ENCODE measurements around the gene NHS. TPM values are rescaled to one million over a fixed set of nuclear protein-coding genes. Genes with fewer than 3 reads are reported as not detected.

Gene NHS
- total RNA-seq, 1 experiment from 2014 or later = 6.2 TPM

DNA sequence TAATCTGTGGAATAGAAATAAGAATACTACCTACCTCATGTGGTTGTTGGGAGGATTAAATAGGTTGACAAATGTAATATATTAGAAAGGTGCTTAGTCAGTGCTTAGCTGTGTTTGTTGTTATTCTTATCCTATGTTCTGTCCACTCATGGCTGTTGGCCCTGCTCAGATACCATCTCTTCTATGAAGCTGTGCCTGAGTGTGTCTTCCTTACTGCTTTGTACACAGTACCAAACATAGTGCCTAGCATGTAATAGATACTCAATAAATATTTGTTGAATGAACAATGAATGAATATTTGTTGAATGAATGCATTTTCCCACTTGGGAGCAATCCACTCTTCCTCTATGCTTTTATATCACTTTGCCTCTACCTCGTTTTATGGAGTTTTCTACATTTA lies 57.2 kb downstream of the NHS start:
- ChIA-PET POLR2A (no interaction called here), CTCF (no interaction called here)
- intact Hi-C loops (cut with micrococcal nuclease) = no loop called here
- peaks cover 30% of the 10 kb centered on the region for H3K27me3 Mint-ChIP-seq (ENCODE audit: insufficient read depth, unreplicated experiment)
- no peaks in the 10 kb centered on the region for H3K9me3 Mint-ChIP-seq (ENCODE audit: unreplicated experiment)
- TF ChIP-seq CTCF (IDR thresholded peaks at IDR 0.05; ENCODE audit: unreplicated experiment) = no peak
- no peak for DNase-seq (ENCODE audit: unreplicated experiment)
- no peaks in the 10 kb centered on the region for H3K36me3 Mint-ChIP-seq (ENCODE audit: insufficient read depth, unreplicated experiment)
- no peak overlapping the region for H3K4me3 Mint-ChIP-seq (ENCODE audit: unreplicated experiment)
- no peaks in the 10 kb centered on the region for H3K4me1 Mint-ChIP-seq (ENCODE audit: insufficient read depth, unreplicated experiment)
- no TSS peak for BruUV-seq (replicated peaks)
- H3K27ac Mint-ChIP-seq (ENCODE audit: low read depth, unreplicated experiment) = no peak overlapping the region

GRCh38 chrX:17433965-17434364 lies 59.0 kb downstream of the NHS start:
- Mint-ChIP-seq H3K36me3 (ENCODE audit: insufficient read depth, unreplicated experiment) (no peaks in the 10 kb centered on the region), H3K27me3 (ENCODE audit: insufficient read depth, unreplicated experiment) (peaks cover 30% of the 10 kb centered on the region), H3K4me1 (ENCODE audit: insufficient read depth, unreplicated experiment) (no peaks in the 10 kb centered on the region), H3K27ac (ENCODE audit: low read depth, unreplicated experiment) (no peak overlapping the region), H3K9me3 (ENCODE audit: unreplicated experiment) (no peaks in the 10 kb centered on the region), H3K4me3 (ENCODE audit: unreplicated experiment) (no peak overlapping the region)
- ChIA-PET CTCF (no interaction called here), POLR2A (no interaction called here)
- intact Hi-C loops (cut with micrococcal nuclease) = no loop called here
- no TSS peak for BruUV-seq (replicated peaks)
- DNase-seq (ENCODE audit: unreplicated experiment) = no peak
- TF ChIP-seq CTCF (IDR thresholded peaks at IDR 0.05; ENCODE audit: unreplicated experiment) = no peak

GRCh38 chrX:17435476-17435875 lies 60.5 kb downstream of the NHS start:
- CTCF ChIA-PET = no interaction called here
- Mint-ChIP-seq H3K27me3 (ENCODE audit: insufficient read depth, unreplicated experiment) (peaks cover 30% of the 10 kb centered on the region), H3K27ac (ENCODE audit: low read depth, unreplicated experiment) (no peak overlapping the region), H3K4me3 (ENCODE audit: unreplicated experiment) (no peak overlapping the region), H3K36me3 (ENCODE audit: insufficient read depth, unreplicated experiment) (no peaks in the 10 kb centered on the region), H3K9me3 (ENCODE audit: unreplicated experiment) (no peaks in the 10 kb centered on the region), H3K4me1 (ENCODE audit: insufficient read depth, unreplicated experiment) (no peaks in the 10 kb centered on the region)
- TF ChIP-seq CTCF (IDR thresholded peaks at IDR 0.05; ENCODE audit: unreplicated experiment) = no peak
- no TSS peak for BruUV-seq (replicated peaks)
- no peak for DNase-seq (ENCODE audit: unreplicated experiment)
- POLR2A ChIA-PET = no interaction called here
- intact Hi-C loops (cut with micrococcal nuclease) = no loop called here

DNA sequence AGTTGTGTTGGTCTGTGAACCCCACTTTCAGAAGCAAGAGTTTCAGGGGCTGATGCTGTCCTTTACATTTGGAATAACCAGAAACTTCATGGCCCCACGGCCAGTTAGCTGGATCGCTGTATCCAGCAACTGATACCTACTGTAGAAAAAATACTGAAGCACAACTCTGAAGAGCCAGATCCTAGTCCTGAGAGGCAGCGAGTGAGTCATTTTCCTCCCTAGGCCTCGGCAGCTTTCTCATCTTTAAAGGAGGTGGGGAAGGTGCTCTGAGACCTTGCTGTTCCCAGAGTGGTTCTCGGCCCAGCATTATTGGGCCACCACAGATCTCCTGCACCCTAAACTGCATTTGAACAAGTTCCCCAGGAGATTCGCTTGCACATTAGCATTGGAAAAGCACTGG lies 63.2 kb downstream of the NHS start:
- H3K4me1 Mint-ChIP-seq (ENCODE audit: insufficient read depth, unreplicated experiment) = no peaks in the 10 kb centered on the region
- H3K4me3 Mint-ChIP-seq (ENCODE audit: unreplicated experiment) = no peak overlapping the region
- no peaks in the 10 kb centered on the region for H3K36me3 Mint-ChIP-seq (ENCODE audit: insufficient read depth, unreplicated experiment)
- peaks cover 16% of the 10 kb centered on the region for H3K27me3 Mint-ChIP-seq (ENCODE audit: insufficient read depth, unreplicated experiment)
- no peak overlapping the region for H3K27ac Mint-ChIP-seq (ENCODE audit: low read depth, unreplicated experiment)
- no peak for TF ChIP-seq CTCF (IDR thresholded peaks at IDR 0.05; ENCODE audit: unreplicated experiment)
- ChIA-PET POLR2A (interaction anchor here (0.6 kb wide), 1 partner anchor 258 kb away, joined by 3 read pairs; no protein-coding TSS in a partner anchor), CTCF (interaction anchor here (0.7 kb wide), 1 partner anchor 44 kb away, joined by 3 read pairs; no protein-coding TSS in a partner anchor)
- H3K9me3 Mint-ChIP-seq (ENCODE audit: unreplicated experiment) = no peaks in the 10 kb centered on the region
- intact Hi-C loops (cut with micrococcal nuclease) = no loop called here
- DNase-seq (ENCODE audit: unreplicated experiment) = no peak
- no TSS peak for BruUV-seq (replicated peaks)
